K562 (cell line): Measurements from ENCODE around the gene RAPGEF5. TPM values are rescaled to one million over a fixed set of nuclear protein-coding genes. Genes with fewer than 3 reads are reported as not detected.

Source experiments
- ATAC-seq: fragments of 200-7000 bp; cut with Tn5 transposase; 3 replicates; pipeline ENCODE4 v1.9.1; 2020; ENCODE audit warnings: moderate library complexity
- BruUV-seq: library from RNA; stranded (reverse); fragments of 400-500 nt; replicated peaks from 2 replicates; lab custom pipeline; 2021; lab: Mats Ljungman, UMichigan
- CTCF ChIA-PET: fragments of 300-600 bp; formaldehyde crosslinking; extraction: SDS; loops from one replicate; lab custom pipeline; 2021; ENCODE audit warnings: low intra/inter-chr PET ratio; lab: Yijun Ruan, JAX
- POLR2A ChIA-PET: fragments of 300-600, 350-650 bp; sonication (Branson Sonifier 250); formaldehyde crosslinking; extraction: SDS; loops from one replicate; lab custom pipeline; 2021; ENCODE audit warnings: antibody characterized with exemption, inconsistent platforms; lab: Yijun Ruan, JAX
- DNase-seq, 4 experiments: peaks; one replicate each; pipeline versions ENCODE4 v3.0.0 to v3.0.0-alpha.2; 2011 to 2018; ENCODE audit warnings: low spot score in 3 of 4, mixed read lengths in 3 of 4; ENCODE audit errors: extremely low read depth in 1 of 4
- FAIRE-seq: peaks from 2 replicates; lab custom pipeline; 2011; peaks lifted over from hg19 to GRCh38; lab: Jason Lieb, UNC
- H2AFZ ChIP-seq: 2 replicates; pipeline ENCODE4 v1.6.0; 2011; ENCODE audit warnings: low read depth, low read length, control low read depth, inconsistent platforms
- H3K27ac ChIP-seq: fragments of 200-600 bp; 3 replicates; pipeline ENCODE4 v1.8.0; 2011; ENCODE audit warnings: low read depth, mild to moderate bottlenecking, control low read depth, inconsistent platforms, low read length, moderate library complexity, mixed read lengths; ENCODE audit errors: extremely low read depth
- H3K27me3 ChIP-seq, 2 experiments: fragments of 300-600 bp in 1 of 2; 2 replicates in 1 of 2; 3 replicates in 1 of 2; pipeline versions ENCODE4 v1.6.0 to v1.8.0; 2011; ENCODE audit warnings: inconsistent platforms in 2 of 2, low read length in 2 of 2, mild to moderate bottlenecking in 1 of 2, mixed read lengths in 1 of 2, moderate library complexity in 1 of 2; ENCODE audit not compliant: control insufficient read depth in 2 of 2, insufficient read depth in 2 of 2
- H3K36me3 ChIP-seq: fragments of 300-600 bp; 3 replicates; pipeline ENCODE4 v1.8.0; 2011; ENCODE audit warnings: mild to moderate bottlenecking, low read length, inconsistent platforms; ENCODE audit not compliant: control insufficient read depth, insufficient read depth
- H3K4me1 ChIP-seq, 2 experiments: fragments of 200-600 bp in 1 of 2; replicated peaks in 1 of 2; 2 replicates in 1 of 2; 3 replicates in 1 of 2; pipeline versions ENCODE4 v1.5.1 to v1.8.0; 2011; ENCODE audit warnings: inconsistent platforms in 2 of 2, low read length in 2 of 2, mild to moderate bottlenecking in 1 of 2, mixed read lengths in 1 of 2, moderate library complexity in 1 of 2; ENCODE audit not compliant: control insufficient read depth in 2 of 2, insufficient read depth in 2 of 2
- H3K4me2 ChIP-seq: 2 replicates; pipeline ENCODE4 v1.6.1; 2011; ENCODE audit warnings: low read length, control low read depth, inconsistent platforms, mixed read lengths; ENCODE audit not compliant: insufficient read depth
- H3K4me3 ChIP-seq: fragments of 200-600 bp; sonication (generic), shearing (Covaris generic); 2 replicates; pipeline ENCODE4 v1.5.1; 2016; ENCODE audit warnings: control low read depth, inconsistent platforms
- H3K79me2 ChIP-seq: fragments of 200-600 bp; 3 replicates; pipeline ENCODE4 v1.8.0; 2011; ENCODE audit warnings: low read length, inconsistent platforms; ENCODE audit not compliant: control insufficient read depth, insufficient read depth
- H3K9ac ChIP-seq, 2 experiments: 2 replicates each; pipeline versions ENCODE4 v1.6.0 to v1.6.1; 2011; ENCODE audit warnings: low read depth in 2 of 2, low read length in 2 of 2, control low read depth in 1 of 2, inconsistent platforms in 1 of 2, mild to moderate bottlenecking in 1 of 2, mixed read lengths in 1 of 2; ENCODE audit not compliant: insufficient read depth in 1 of 2
- H3K9me1 ChIP-seq: one replicate; pipeline ENCODE4 v1.6.0; 2011; ENCODE audit warnings: inconsistent platforms, mild to moderate bottlenecking, low read length, moderate library complexity; ENCODE audit not compliant: control insufficient read depth, insufficient read depth
- H3K9me3 ChIP-seq: replicated peaks from 2 replicates; pipeline ENCODE4 v1.5.1; 2011; ENCODE audit warnings: low read depth, low read length, inconsistent platforms; ENCODE audit not compliant: control insufficient read depth, insufficient read depth
- H4K20me1 ChIP-seq: replicated peaks from 2 replicates; pipeline ENCODE4 v1.6.1; 2011; ENCODE audit warnings: low read length, inconsistent platforms, mixed read lengths; ENCODE audit not compliant: control insufficient read depth, insufficient read depth
- ATF1 ChIP-seq, 2 experiments: fragments of 450-650 bp in 1 of 2; IDR thresholded peaks; 2 replicates each; pipeline ENCODE4 v1.6.1; 2016; ENCODE audit warnings: missing compliant biosample characterization in 1 of 2, missing genetic modification characterization in 1 of 2
- DMBX1 ChIP-seq: fragments of 250-450 bp; sonication (Bioruptor Pico); IDR thresholded peaks from 2 replicates; pipeline ENCODE4 v1.8.0; 2022; ENCODE audit warnings: inconsistent platforms, mild to moderate bottlenecking, moderate library complexity, borderline replicate concordance
- EHMT2 ChIP-seq: fragments of 450-650 bp; IDR thresholded peaks from 2 replicates; pipeline ENCODE4 v1.6.1; 2018; ENCODE audit warnings: antibody characterized with exemption
- MXD1 ChIP-seq: fragments of 250-450 bp; sonication (Bioruptor Pico); IDR thresholded peaks from 2 replicates; pipeline ENCODE4 v1.8.0; 2021; ENCODE audit warnings: borderline replicate concordance, mild to moderate bottlenecking, moderate library complexity; ENCODE audit not compliant: poor library complexity, severe bottlenecking
- NCOA2 ChIP-seq, 2 experiments: fragments of 450-650 bp; IDR thresholded peaks; 2 replicates each; pipeline ENCODE4 v1.6.1; 2018; ENCODE audit warnings: mild to moderate bottlenecking in 2 of 2, moderate library complexity in 1 of 2; ENCODE audit not compliant: partially characterized antibody in 2 of 2
- SIX5 ChIP-seq, 2 experiments: IDR thresholded peaks; 2 replicates each; pipeline ENCODE4 v1.6.1; 2011; ENCODE audit warnings: low read length in 2 of 2, borderline replicate concordance in 1 of 2, low read depth in 1 of 2, mild to moderate bottlenecking in 1 of 2, moderate library complexity in 1 of 2; ENCODE audit not compliant: insufficient read depth in 1 of 2
- ZBTB40 ChIP-seq, 2 experiments: fragments of 450-650 bp in 1 of 2; sonication (generic) in 1 of 2; formaldehyde crosslinking in 1 of 2; IDR thresholded peaks; 2 replicates each; pipeline versions ENCODE4 v1.7.1 to v1.9.0; 2016 to 2022; ENCODE audit warnings: inconsistent platforms in 1 of 2, mild to moderate bottlenecking in 1 of 2, missing genetic modification reagents in 1 of 2
- WGBS: fragments of 100-300 bp; shearing (Covaris generic); methylation state at CpG from one replicate; pipeline ENCODE4 v1.1.6; 2016; ENCODE audit warnings: low coverage, mixed read lengths; ENCODE audit not compliant: insufficient coverage; ENCODE audit errors: missing lambda C conversion rate; 5-methylcytosine and 5-hydroxymethylcytosine counted together
- in situ Hi-C: fragments of 300-500 bp; cut with MboI; formaldehyde crosslinking; loops from 4 replicates; pipeline ENCODE4 v1.15.0; 2018; ENCODE audit warnings: inconsistent platforms, mixed read lengths
- intact Hi-C: fragments of 100-400 bp; cut with micrococcal nuclease; formaldehyde crosslinking; loops from 2 replicates; pipeline ENCODE4 v1.14.2; 2022
- polyA plus RNA-seq, 8 experiments: library from polyadenylated mRNA; depleted of rRNA in 4 of 8; stranded (reverse) in 5 of 8; unstranded in 3 of 8; fragments of >200 nt; fragmentation: Nextera tagmentation in 2 of 8; fragmentation: Illumina TruSeq in 1 of 8; extraction: Ambion mirVana in 2 of 8; extraction: Trizol in 1 of 8; gene quantifications; 2 replicates each; pipeline versions ENCODE4 v1.2.1 to v1.2.3, GENCODE V29; 2011 to 2014; ENCODE audit warnings: inconsistent platforms in 1 of 8, missing spikeins in 1 of 8
- total RNA-seq, 7 experiments: library from RNA; depleted of rRNA in 6 of 7; stranded (reverse); fragments of >200 nt in 6 of 7; fragmentation: Illumina TruSeq in 2 of 7; extraction: Trizol in 2 of 7; gene quantifications; 2 replicates each; pipeline versions ENCODE4 v1.2.1 to v1.2.3, GENCODE V29; 2011 to 2021; ENCODE audit warnings: low replicate concordance in 1 of 7

The RAPGEF5 gene
- total and polyA plus RNA-seq, 9 of the 15 experiments (the other 6 are each of a cell fraction or from before 2014, with no cell fraction given): 0.39 to 2.0 (median 1.1) TPM

GRCh38 chr7:22075561-22075960 lies 281.4 kb downstream of the RAPGEF5 start (continued):
- TF ChIP-seq SIX5 (IDR thresholded peaks at IDR 0.05; ENCODE audit: borderline replicate concordance in 1 of 2, insufficient read depth in 1 of 2, low read depth in 1 of 2, low read length in 2 of 2) (no peak), NCOA2 (IDR thresholded peaks at IDR 0.05; ENCODE audit: partially characterized antibody in 2 of 2) (no peak)

GRCh38 chr7:22074897-22075296 lies 282.1 kb downstream of the RAPGEF5 start:
- ChIA-PET CTCF (no interaction called here), POLR2A (interaction anchor here (0.6 to 1.2 kb wide), 2 partner anchors 10 to 53 kb away, joined by 3 read pairs; no protein-coding TSS in a partner anchor)
- 0% methylated on average over 2 of the region's 3 CpGs for WGBS
- TF ChIP-seq ATF1 (CRISPR knock-in tag; IDR thresholded peaks at IDR 0.05): no peak
- TF ChIP-seq ATF1 (tag; IDR thresholded peaks at IDR 0.05): no peak
- TF ChIP-seq ZBTB40 (IDR thresholded peaks at IDR 0.05): no peak
- no peak for TF ChIP-seq ZBTB40 (CRISPR knock-in tag; IDR thresholded peaks at IDR 0.05)
- TF ChIP-seq DMBX1 (CRISPR knock-in tag): no peak
- TF ChIP-seq MXD1 (CRISPR knock-in tag): no peak
- no peak for TF ChIP-seq EHMT2

More at GRCh38 chr7:22074897-22075296, 282.1 kb downstream of the RAPGEF5 start:
- H3K9me1 ChIP-seq: no peaks in the 10 kb centered on the region
- DNase-seq: no peak
- H3K9ac ChIP-seq: no peak overlapping the region
- H3K79me2 ChIP-seq: no peaks in the 10 kb centered on the region
- H3K4me2 ChIP-seq: no peak overlapping the region
- intact Hi-C loops: no loop called here
- H3K4me1 ChIP-seq: no peaks in the 10 kb centered on the region
- no TSS peak for BruUV-seq
- no peaks in the 10 kb centered on the region for H3K9me3 ChIP-seq
- in situ Hi-C loops: no loop called here
- H3K4me3 ChIP-seq: no peak overlapping the region
- no peak for FAIRE-seq
- H3K36me3 ChIP-seq: no peaks in the 10 kb centered on the region
- H4K20me1 ChIP-seq: no peaks in the 10 kb centered on the region
- ATAC-seq: no peak
- H2AFZ ChIP-seq: no peak overlapping the region
- 0 out of 5 replicates have a peak, but pooled peaks cover 0 to 2% of the 10 kb centered on the region in 2 experiments for H3K27me3 ChIP-seq
- no peak overlapping the region for H3K27ac ChIP-seq
